Measurements from ENCODE around the gene CTCFL.

DNA sequence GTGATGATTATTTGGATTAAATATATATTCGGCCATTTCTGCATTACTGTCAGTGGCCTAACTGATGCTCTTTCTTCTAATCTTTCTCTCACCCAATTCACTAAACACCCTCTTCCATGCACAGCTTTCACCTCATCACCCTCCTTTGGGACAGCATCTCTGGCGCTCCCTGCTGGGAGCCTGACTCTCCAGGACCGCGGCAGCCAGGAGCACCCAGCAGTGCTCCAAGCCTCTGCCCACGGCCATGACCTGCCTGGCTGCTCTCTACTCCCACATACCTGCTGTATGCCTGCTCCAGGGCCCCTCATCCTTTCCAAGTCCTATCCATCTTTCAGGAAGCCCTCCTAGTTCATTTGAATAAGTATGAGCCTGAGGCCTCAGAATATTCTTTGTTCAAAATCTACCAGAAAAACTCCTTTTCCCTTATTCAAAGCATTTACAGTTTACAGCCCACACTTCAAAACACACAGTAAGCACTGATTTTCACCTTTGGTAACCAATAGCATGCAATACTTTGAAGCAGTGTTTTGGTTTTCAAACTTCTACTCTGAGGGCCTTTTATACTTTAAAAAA, 15.2 kb downstream of the CTCFL start:
- TF ChIP-seq CEBPB (IDR thresholded peaks at IDR 0.05) (no peak), EP300 (IDR thresholded peaks at IDR 0.05; ENCODE audit: borderline replicate concordance) (no peak), TCF12 (IDR thresholded peaks at IDR 0.05; ENCODE audit: low read depth) (no peak), FOXM1 (IDR thresholded peaks at IDR 0.05; ENCODE audit: borderline replicate concordance, low read depth) (no peak), RAD21 (IDR thresholded peaks at IDR 0.05; ENCODE audit: low read depth) (peak; percentile 43; the same call in 1 of the 2 replicates), TEAD4 (IDR thresholded peaks at IDR 0.05) (no peak)
- TF ChIP-seq, protein P1, sequence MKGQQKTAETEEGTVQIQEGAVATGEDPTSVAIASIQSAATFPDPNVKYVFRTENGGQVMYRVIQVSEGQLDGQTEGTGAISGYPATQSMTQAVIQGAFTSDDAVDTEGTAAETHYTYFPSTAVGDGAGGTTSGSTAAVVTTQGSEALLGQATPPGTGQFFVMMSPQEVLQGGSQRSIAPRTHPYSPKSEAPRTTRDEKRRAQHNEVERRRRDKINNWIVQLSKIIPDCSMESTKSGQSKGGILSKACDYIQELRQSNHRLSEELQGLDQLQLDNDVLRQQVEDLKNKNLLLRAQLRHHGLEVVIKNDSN (IDR thresholded peaks at IDR 0.05) = no peak
- TF ChIP-seq, protein P2, sequence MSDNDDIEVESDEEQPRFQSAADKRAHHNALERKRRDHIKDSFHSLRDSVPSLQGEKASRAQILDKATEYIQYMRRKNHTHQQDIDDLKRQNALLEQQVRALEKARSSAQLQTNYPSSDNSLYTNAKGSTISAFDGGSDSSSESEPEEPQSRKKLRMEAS (IDR thresholded peaks at IDR 0.05) = no peak
